BLaER1 (cell line): ENCODE data around the gene FILIP1L.

Experiments
- H3K27ac ChIP-seq: shearing (Covaris generic); formaldehyde crosslinking; 2 replicates; pipeline ENCODE4 v1.8.1; 2022
- H3K27me3 ChIP-seq: shearing (Covaris generic); formaldehyde crosslinking; 2 replicates; pipeline ENCODE4 v1.8.1; 2022
- H3K36me3 ChIP-seq: shearing (Covaris generic); formaldehyde crosslinking; 2 replicates; pipeline ENCODE4 v1.8.1; 2022
- H3K4me1 ChIP-seq: shearing (Covaris generic); formaldehyde crosslinking; 2 replicates; pipeline ENCODE4 v1.8.1; 2022
- H3K4me2 ChIP-seq: shearing (Covaris generic); formaldehyde crosslinking; 2 replicates; pipeline ENCODE4 v1.8.1; 2022
- H3K4me3 ChIP-seq: shearing (Covaris generic); formaldehyde crosslinking; 2 replicates; pipeline ENCODE4 v1.8.1; 2022
- H3K9ac ChIP-seq: shearing (Covaris generic); formaldehyde crosslinking; 2 replicates; pipeline ENCODE4 v1.8.1; 2022
- H3K9me3 ChIP-seq: shearing (Covaris generic); formaldehyde crosslinking; 2 replicates; pipeline ENCODE4 v1.8.1; 2022
- H4K20me1 ChIP-seq: shearing (Covaris generic); formaldehyde crosslinking; 2 replicates; pipeline ENCODE4 v1.8.1; 2022
- Cebpa-rat ChIP-seq: shearing (Covaris generic); IDR thresholded peaks from 2 replicates; pipeline ENCODE4 v1.8.1; 2022

FILIP1L gene

GRCh38 chr3:99896482-99896881, 217.8 kb downstream of the FILIP1L start:
- Histone ChIP-seq H3K9ac (no peak overlapping the region), H3K27ac (no peak overlapping the region), H3K36me3 (no peaks in the 10 kb centered on the region), H3K4me2 (peak overlapping the region; percentile 43), H3K27me3 (no peaks in the 10 kb centered on the region), H3K4me3 (no peak overlapping the region), H3K9me3 (no peaks in the 10 kb centered on the region), H3K4me1 (peaks cover 20% of the 10 kb centered on the region), H4K20me1 (peaks cover 27% of the 10 kb centered on the region; the same call in 1 of the 2 replicates)
- no peak for TF ChIP-seq Cebpa-rat

- Histone ChIP-seq H4K20me1 (peaks cover 27% of the 10 kb centered on the region; the same call in 1 of the 2 replicates), H3K9ac (no peak overlapping the region), H3K36me3 (no peaks in the 10 kb centered on the region), H3K4me1 (peaks cover 20% of the 10 kb centered on the region), H3K4me3 (no peak overlapping the region), H3K4me2 (peak overlapping the region; percentile 43), H3K27ac (no peak overlapping the region), H3K9me3 (no peaks in the 10 kb centered on the region), H3K27me3 (no peaks in the 10 kb centered on the region)
- no peak for TF ChIP-seq Cebpa-rat
Observed at GRCh38 chr3:99895703-99896441, 218.4 kb downstream of the FILIP1L start.

GRCh38 chr3:99895131-99895696, 219.1 kb downstream of the FILIP1L start:
- Histone ChIP-seq H3K4me3 (no peak overlapping the region), H3K27me3 (no peaks in the 10 kb centered on the region), H3K4me2 (peak overlapping the region; percentile 43), H3K4me1 (peaks cover 20% of the 10 kb centered on the region), H4K20me1 (peaks cover 27% of the 10 kb centered on the region; the same call in 1 of the 2 replicates), H3K9me3 (no peaks in the 10 kb centered on the region), H3K36me3 (no peaks in the 10 kb centered on the region), H3K9ac (no peak overlapping the region), H3K27ac (no peak overlapping the region)
- TF ChIP-seq Cebpa-rat: no peak

- Histone ChIP-seq H3K4me3 (no peak overlapping the region), H3K4me1 (peaks cover 20% of the 10 kb centered on the region), H3K27me3 (no peaks in the 10 kb centered on the region), H4K20me1 (peaks cover 36% of the 10 kb centered on the region; the same call in 1 of the 2 replicates), H3K9me3 (no peaks in the 10 kb centered on the region), H3K36me3 (no peaks in the 10 kb centered on the region), H3K4me2 (no peak overlapping the region), H3K27ac (no peak overlapping the region), H3K9ac (no peak overlapping the region)
- TF ChIP-seq Cebpa-rat: no peak
Observed at GRCh38 chr3:99892332-99892731, 222.0 kb downstream of the FILIP1L start.

- peaks cover 20% of the 10 kb centered on the region for H3K4me1 ChIP-seq
- TF ChIP-seq Cebpa-rat: no peak
- no peak overlapping the region for H3K4me2 ChIP-seq
- no peaks in the 10 kb centered on the region for H3K36me3 ChIP-seq
- no peak overlapping the region for H3K27ac ChIP-seq
- no peak overlapping the region for H3K9ac ChIP-seq
- peaks cover 36% of the 10 kb centered on the region; the same call in 1 of the 2 replicates for H4K20me1 ChIP-seq
- H3K27me3 ChIP-seq: no peaks in the 10 kb centered on the region
- no peaks in the 10 kb centered on the region for H3K9me3 ChIP-seq
- H3K4me3 ChIP-seq: no peak overlapping the region
Observed at GRCh38 chr3:99891610-99892285, 222.6 kb downstream of the FILIP1L start.

GRCh38 chr3:99885851-99886250, 228.4 kb downstream of the FILIP1L start:
- H3K4me3 ChIP-seq: no peak overlapping the region
- no peaks in the 10 kb centered on the region for H3K9me3 ChIP-seq
- no peak overlapping the region for H3K4me2 ChIP-seq
- H3K9ac ChIP-seq: no peak overlapping the region
- H3K27me3 ChIP-seq: no peaks in the 10 kb centered on the region
- H4K20me1 ChIP-seq: peaks cover 41% of the 10 kb centered on the region; the same call in 1 of the 2 replicates
- no peaks in the 10 kb centered on the region for H3K4me1 ChIP-seq
- TF ChIP-seq Cebpa-rat: no peak
- H3K36me3 ChIP-seq: no peaks in the 10 kb centered on the region
- no peak overlapping the region for H3K27ac ChIP-seq

GRCh38 chr3:99885085-99885484, 229.2 kb downstream of the FILIP1L start:
- Histone ChIP-seq H3K9me3 (no peaks in the 10 kb centered on the region), H3K4me1 (no peaks in the 10 kb centered on the region), H3K27me3 (no peaks in the 10 kb centered on the region), H3K4me3 (no peak overlapping the region), H3K4me2 (no peak overlapping the region), H3K27ac (no peak overlapping the region), H4K20me1 (peaks cover 49% of the 10 kb centered on the region), H3K36me3 (no peaks in the 10 kb centered on the region), H3K9ac (no peak overlapping the region)
- TF ChIP-seq Cebpa-rat: no peak

- Histone ChIP-seq H3K27me3 (no peaks in the 10 kb centered on the region), H3K9ac (no peak overlapping the region), H3K36me3 (peaks cover 5% of the 10 kb centered on the region; the same call in 1 of the 2 replicates), H3K27ac (no peak overlapping the region), H3K9me3 (no peaks in the 10 kb centered on the region), H3K4me3 (no peak overlapping the region), H4K20me1 (peaks cover 55% of the 10 kb centered on the region), H3K4me2 (no peak overlapping the region), H3K4me1 (no peaks in the 10 kb centered on the region)
- no peak for TF ChIP-seq Cebpa-rat
Observed at GRCh38 chr3:99884484-99884883, 229.8 kb downstream of the FILIP1L start.

- no peak overlapping the region for H3K27ac ChIP-seq
- peaks cover 63% of the 10 kb centered on the region for H4K20me1 ChIP-seq
- H3K36me3 ChIP-seq: peaks cover 5% of the 10 kb centered on the region; the same call in 1 of the 2 replicates
- H3K9ac ChIP-seq: no peak overlapping the region
- H3K9me3 ChIP-seq: no peaks in the 10 kb centered on the region
- H3K4me2 ChIP-seq: no peak overlapping the region
- H3K4me1 ChIP-seq: no peaks in the 10 kb centered on the region
- H3K4me3 ChIP-seq: no peak overlapping the region
- TF ChIP-seq Cebpa-rat: no peak
- H3K27me3 ChIP-seq: no peaks in the 10 kb centered on the region
Observed at GRCh38 chr3:99883693-99884092, 230.6 kb downstream of the FILIP1L start.

GRCh38 chr3:99883138-99883461, 231.2 kb downstream of the FILIP1L start:
- Histone ChIP-seq H3K36me3 (peaks cover 5% of the 10 kb centered on the region; the same call in 1 of the 2 replicates), H3K4me3 (no peak overlapping the region), H3K27ac (no peak overlapping the region), H3K9me3 (no peaks in the 10 kb centered on the region), H3K4me2 (no peak overlapping the region), H3K27me3 (peaks cover 1% of the 10 kb centered on the region; the same call in 1 of the 2 replicates), H3K4me1 (no peaks in the 10 kb centered on the region), H3K9ac (no peak overlapping the region), H4K20me1 (peaks cover 65% of the 10 kb centered on the region)
- no peak for TF ChIP-seq Cebpa-rat
